ENCODE data around the gene TMEM95.
A peak's percentile ranks its signal among the peaks of the same experiment; 100 is the strongest.
"Not testable (repeated sequence)": the region's sequence is repeated elsewhere in the genome, so short reads cannot be mapped to it uniquely, and the experiment has no call there.

The TMEM95 gene

GRCh38 chr17:7323731-7324437, 31.1 kb upstream of the TMEM95 start:
- no peak for DNase-seq (ENCODE audit: low read depth)

- no peak for DNase-seq (ENCODE audit: low read depth)
Measured at GRCh38 chr17:7324438-7324779, 30.5 kb upstream of the TMEM95 start.

- no peak for DNase-seq (ENCODE audit: low read depth)
Measured at GRCh38 chr17:7325031-7325528, 29.9 kb upstream of the TMEM95 start.

GRCh38 chr17:7326186-7326585, 28.8 kb upstream of the TMEM95 start:
- no peak for DNase-seq (ENCODE audit: low read depth)

- no peak for DNase-seq (ENCODE audit: low read depth)
Measured at GRCh38 chr17:7327056-7327455, 27.9 kb upstream of the TMEM95 start.

- no peak for DNase-seq (ENCODE audit: low read depth)
Measured at GRCh38 chr17:7327501-7327900, 27.5 kb upstream of the TMEM95 start.

- no peak for DNase-seq (ENCODE audit: low read depth)
Measured at GRCh38 chr17:7328009-7328408, 26.9 kb upstream of the TMEM95 start.

- DNase-seq (ENCODE audit: low read depth) = no peak
Measured at GRCh38 chr17:7328840-7329373, 26.0 kb upstream of the TMEM95 start, which contains the start of gene NEURL4. TSS of gene NEURL4 (minus strand) at chr17:7329335. CDS start at chr17:7329312, 23 bp downstream.

- DNase-seq (ENCODE audit: low read depth) = peak; percentile 98
Measured at GRCh38 chr17:7329374-7329996, 25.5 kb upstream of the TMEM95 start.

- peak; percentile 47 for DNase-seq (ENCODE audit: low read depth)
Measured at GRCh38 chr17:7329997-7330637, 24.8 kb upstream of the TMEM95 start.

GRCh38 chr17:7330638-7331015, 24.3 kb upstream of the TMEM95 start:
- DNase-seq (ENCODE audit: low read depth) = no peak

GRCh38 chr17:7332111-7332510, 22.8 kb upstream of the TMEM95 start:
- DNase-seq (ENCODE audit: low read depth) = no peak

- DNase-seq (ENCODE audit: low read depth) = not testable (repeated sequence)
Measured at GRCh38 chr17:7332600-7333069, 22.3 kb upstream of the TMEM95 start.

- DNase-seq (ENCODE audit: low read depth) = no peak
Measured at GRCh38 chr17:7334938-7335538, 19.9 kb upstream of the TMEM95 start.

- DNase-seq (ENCODE audit: low read depth) = not testable (repeated sequence)
Measured at GRCh38 chr17:7335765-7336164, 19.2 kb upstream of the TMEM95 start.

- DNase-seq (ENCODE audit: low read depth) = no peak
Measured at GRCh38 chr17:7336240-7337175, 18.4 kb upstream of the TMEM95 start, which contains the start of gene ACAP1. TSS of gene ACAP1 (plus strand) at chr17:7336529. CDS start at chr17:7336735, 206 bp downstream.

- DNase-seq (ENCODE audit: low read depth) = not testable (repeated sequence)
Measured at GRCh38 chr17:7337600-7337999, 17.4 kb upstream of the TMEM95 start.

- DNase-seq (ENCODE audit: low read depth) = no peak
Measured at GRCh38 chr17:7340179-7340578, 14.8 kb upstream of the TMEM95 start.

- no peak for DNase-seq (ENCODE audit: low read depth)
Measured at GRCh38 chr17:7341842-7342241, 13.1 kb upstream of the TMEM95 start.

GRCh38 chr17:7343250-7343649, 11.7 kb upstream of the TMEM95 start:
- DNase-seq (ENCODE audit: low read depth) = no peak

All from fibroblast of the conjunctiva (primary cell).